Activated CD4-positive, alpha-beta T cell treated with anti-CD3 and anti-CD28 coated beads, Interleukin-2, amount 10 ng/mL, durations not matched to agents 24 days and 14 days (primary cell): ENCODE measurements around the gene MAFB. TPM values are rescaled to one million over a fixed set of nuclear protein-coding genes. Genes with fewer than 3 reads are reported as not detected.

Experiments used
- DNase-seq: peaks from one replicate; pipeline ENCODE4 v3.0.0; 2022
- H3K27ac Mint-ChIP-seq: one replicate; pipeline ENCODE4 v1.8.0; 2022; ENCODE audit warnings: mild to moderate bottlenecking, mixed read lengths
- H3K27me3 Mint-ChIP-seq: one replicate; pipeline ENCODE4 v1.8.0; 2022; ENCODE audit warnings: mixed read lengths
- H3K36me3 Mint-ChIP-seq: one replicate; pipeline ENCODE4 v1.8.0; 2022; ENCODE audit warnings: low read depth, mild to moderate bottlenecking, mixed read lengths
- H3K4me1 Mint-ChIP-seq: one replicate; pipeline ENCODE4 v1.8.0; 2021; ENCODE audit warnings: mixed read lengths
- H3K4me3 Mint-ChIP-seq: one replicate; pipeline ENCODE4 v1.8.0; 2022; ENCODE audit warnings: mild to moderate bottlenecking, moderate library complexity, mixed read lengths
- H3K9me3 Mint-ChIP-seq: one replicate; pipeline ENCODE4 v1.8.0; 2021; ENCODE audit warnings: mixed read lengths
- intact Hi-C: fragments of 100-400 bp; cut with micrococcal nuclease; formaldehyde crosslinking; loops from one replicate; pipeline ENCODE4 v1.15.1; 2023
- total RNA-seq: library from RNA; stranded (reverse); gene quantifications from 2 replicates; pipeline ENCODE4 v1.2.3, GENCODE V29; 2022

Gene MAFB
- total RNA-seq, 1 donor from 2014 or later = 0.93 TPM

- no peak for DNase-seq
- Mint-ChIP-seq H3K9me3 (no peaks in the 10 kb centered on the region), H3K4me3 (no peak overlapping the region), H3K27me3 (peaks cover 74% of the 10 kb centered on the region), H3K36me3 (no peaks in the 10 kb centered on the region), H3K4me1 (peaks cover 2% of the 10 kb centered on the region), H3K27ac (no peak overlapping the region)
- intact Hi-C loops = no loop called here
Observed at GRCh38 chr20:40682104-40682981, 6.7 kb downstream of the MAFB start.

- intact Hi-C loops = no loop called here
Observed at GRCh38 chr20:40681684-40682083, 7.4 kb downstream of the MAFB start.

GRCh38 chr20:40681165-40681564 is 7.9 kb downstream of the MAFB start:
- H3K27me3 Mint-ChIP-seq = peaks cover 70% of the 10 kb centered on the region
- H3K4me3 Mint-ChIP-seq = no peak overlapping the region
- no peaks in the 10 kb centered on the region for H3K36me3 Mint-ChIP-seq
- no peak for DNase-seq
- H3K9me3 Mint-ChIP-seq = no peaks in the 10 kb centered on the region
- intact Hi-C loops = no loop called here
- no peak overlapping the region for H3K27ac Mint-ChIP-seq
- H3K4me1 Mint-ChIP-seq = peaks cover 2% of the 10 kb centered on the region

More at GRCh38 chr20:40681684-40682083, 7.4 kb downstream of the MAFB start:
- Mint-ChIP-seq H3K9me3 (no peaks in the 10 kb centered on the region), H3K27me3 (peaks cover 72% of the 10 kb centered on the region), H3K27ac (no peak overlapping the region), H3K4me1 (peaks cover 2% of the 10 kb centered on the region), H3K4me3 (no peak overlapping the region), H3K36me3 (no peaks in the 10 kb centered on the region)
- no peak for DNase-seq

- Mint-ChIP-seq H3K4me1 (peaks cover 2% of the 10 kb centered on the region), H3K9me3 (no peaks in the 10 kb centered on the region), H3K36me3 (no peaks in the 10 kb centered on the region), H3K27me3 (peaks cover 69% of the 10 kb centered on the region), H3K4me3 (no peak overlapping the region), H3K27ac (no peak overlapping the region)
- DNase-seq = no peak
- intact Hi-C loops = no loop called here
Observed at GRCh38 chr20:40680161-40680959, 8.7 kb downstream of the MAFB start.

GRCh38 chr20:40679184-40679583 is 9.9 kb downstream of the MAFB start:
- no peaks in the 10 kb centered on the region for H3K36me3 Mint-ChIP-seq
- H3K4me3 Mint-ChIP-seq = no peak overlapping the region
- intact Hi-C loops = no loop called here
- peaks cover 61% of the 10 kb centered on the region for H3K27me3 Mint-ChIP-seq
- H3K4me1 Mint-ChIP-seq = peaks cover 2% of the 10 kb centered on the region
- no peak for DNase-seq
- no peak overlapping the region for H3K27ac Mint-ChIP-seq
- no peaks in the 10 kb centered on the region for H3K9me3 Mint-ChIP-seq

GRCh38 chr20:40678286-40678875 is 10.7 kb downstream of the MAFB start:
- intact Hi-C loops = no loop called here
- Mint-ChIP-seq H3K27ac (no peak overlapping the region), H3K4me3 (no peak overlapping the region), H3K4me1 (peaks cover 2% of the 10 kb centered on the region), H3K27me3 (peaks cover 53% of the 10 kb centered on the region), H3K9me3 (no peaks in the 10 kb centered on the region), H3K36me3 (no peaks in the 10 kb centered on the region)
- DNase-seq = no peak

- Mint-ChIP-seq H3K27me3 (peaks cover 49% of the 10 kb centered on the region), H3K4me3 (no peak overlapping the region), H3K36me3 (no peaks in the 10 kb centered on the region), H3K4me1 (no peaks in the 10 kb centered on the region), H3K9me3 (no peaks in the 10 kb centered on the region), H3K27ac (no peak overlapping the region)
- no peak for DNase-seq
- intact Hi-C loops = no loop called here
Observed at GRCh38 chr20:40677343-40677924, 11.6 kb downstream of the MAFB start.

GRCh38 chr20:40676491-40677269 is 12.4 kb downstream of the MAFB start:
- Mint-ChIP-seq H3K9me3 (no peaks in the 10 kb centered on the region), H3K4me1 (no peaks in the 10 kb centered on the region), H3K4me3 (no peak overlapping the region), H3K36me3 (no peaks in the 10 kb centered on the region), H3K27me3 (peaks cover 43% of the 10 kb centered on the region), H3K27ac (no peak overlapping the region)
- intact Hi-C loops = no loop called here
- DNase-seq = no peak

- H3K9me3 Mint-ChIP-seq = no peaks in the 10 kb centered on the region
- no peaks in the 10 kb centered on the region for H3K36me3 Mint-ChIP-seq
- no peak for DNase-seq
- intact Hi-C loops = no loop called here
- H3K27ac Mint-ChIP-seq = no peak overlapping the region
- peaks cover 33% of the 10 kb centered on the region for H3K27me3 Mint-ChIP-seq
- no peak overlapping the region for H3K4me3 Mint-ChIP-seq
- no peaks in the 10 kb centered on the region for H3K4me1 Mint-ChIP-seq
Observed at GRCh38 chr20:40675599-40676221, 13.3 kb downstream of the MAFB start.

GRCh38 chr20:40673442-40673841 is 15.6 kb downstream of the MAFB start:
- DNase-seq = no peak
- Mint-ChIP-seq H3K9me3 (no peaks in the 10 kb centered on the region), H3K27me3 (peaks cover 24% of the 10 kb centered on the region), H3K4me1 (no peaks in the 10 kb centered on the region), H3K36me3 (no peaks in the 10 kb centered on the region), H3K4me3 (no peak overlapping the region), H3K27ac (no peak overlapping the region)
- intact Hi-C loops = no loop called here

GRCh38 chr20:40672095-40672494 is 16.9 kb downstream of the MAFB start:
- Mint-ChIP-seq H3K9me3 (no peaks in the 10 kb centered on the region), H3K27ac (no peak overlapping the region), H3K27me3 (peaks cover 15% of the 10 kb centered on the region), H3K4me3 (no peak overlapping the region), H3K4me1 (no peaks in the 10 kb centered on the region), H3K36me3 (no peaks in the 10 kb centered on the region)
- no peak for DNase-seq
- intact Hi-C loops = no loop called here

GRCh38 chr20:40670253-40670652 is 18.8 kb downstream of the MAFB start:
- no peaks in the 10 kb centered on the region for H3K4me1 Mint-ChIP-seq

GRCh38 chr20:40669692-40670091 is 19.3 kb downstream of the MAFB start:
- H3K27ac Mint-ChIP-seq = no peak overlapping the region

More at GRCh38 chr20:40670253-40670652, 18.8 kb downstream of the MAFB start:
- Mint-ChIP-seq H3K36me3 (no peaks in the 10 kb centered on the region), H3K4me3 (no peak overlapping the region), H3K27me3 (peaks cover 7% of the 10 kb centered on the region), H3K9me3 (no peaks in the 10 kb centered on the region), H3K27ac (no peak overlapping the region)
- intact Hi-C loops = no loop called here
- no peak for DNase-seq

More at GRCh38 chr20:40669692-40670091, 19.3 kb downstream of the MAFB start:
- no peak for DNase-seq
- Mint-ChIP-seq H3K9me3 (no peaks in the 10 kb centered on the region), H3K36me3 (no peaks in the 10 kb centered on the region), H3K4me3 (no peak overlapping the region), H3K27me3 (peaks cover 4% of the 10 kb centered on the region), H3K4me1 (no peaks in the 10 kb centered on the region)
- intact Hi-C loops = no loop called here
